Chondrocyte (in vitro differentiated cells): Measurements from ENCODE around the gene PSMD14. TPM values are rescaled to one million over a fixed set of nuclear protein-coding genes. Genes with fewer than 3 reads are reported as not detected.

Experiments
- DNase-seq: peaks from one replicate; pipeline ENCODE4 v3.0.0; 2021; ENCODE audit warnings: mixed read lengths, low spot score
- H3K27ac Mint-ChIP-seq: one replicate; pipeline ENCODE4 v1.8.0; 2021; ENCODE audit warnings: mild to moderate bottlenecking, moderate library complexity, mixed read lengths; ENCODE audit not compliant: unreplicated experiment
- H3K27me3 Mint-ChIP-seq: 2 replicates; pipeline ENCODE4 v1.8.0; 2021; ENCODE audit warnings: low read depth, mixed read lengths
- H3K36me3 Mint-ChIP-seq: 2 replicates; pipeline ENCODE4 v1.8.0; 2021; ENCODE audit warnings: low read depth, mixed read lengths
- H3K4me1 Mint-ChIP-seq: 2 replicates; pipeline ENCODE4 v1.8.0; 2021; ENCODE audit warnings: low read depth, mild to moderate bottlenecking, mixed read lengths
- H3K4me3 Mint-ChIP-seq: one replicate; pipeline ENCODE4 v1.8.0; 2021; ENCODE audit warnings: mild to moderate bottlenecking, moderate library complexity, mixed read lengths; ENCODE audit not compliant: unreplicated experiment
- H3K9me3 Mint-ChIP-seq: 2 replicates; pipeline ENCODE4 v1.8.0; 2021; ENCODE audit warnings: low read depth, mixed read lengths
- CTCF ChIP-seq: fragments of 200-600 bp; sonication (generic); IDR thresholded peaks from 2 replicates; pipeline ENCODE4 v1.5.0; 2021; ENCODE audit warnings: antibody characterized with exemption, mild to moderate bottlenecking, moderate library complexity
- total RNA-seq: library from RNA; stranded (reverse); gene quantifications from 3 replicates; pipeline ENCODE4 v1.2.1, GENCODE V29; 2021

PSMD14 gene
- total RNA-seq, 1 donor from 2014 or later: 48.5 TPM

- Mint-ChIP-seq H3K27me3 (peaks cover under 1% of the 10 kb centered on the region), H3K36me3 (peaks cover under 1% of the 10 kb centered on the region), H3K27ac (peak overlapping the region; percentile 99), H3K9me3 (peaks cover 16% of the 10 kb centered on the region), H3K4me1 (peaks cover 32% of the 10 kb centered on the region), H3K4me3 (peak overlapping the region; percentile 91)
- no peak for DNase-seq
- TF ChIP-seq CTCF: no peak
Measured at GRCh38 chr2:161307676-161308075, 549 bp upstream of the PSMD14 start.

- DNase-seq: no peak
- Mint-ChIP-seq H3K4me1 (peaks cover 47% of the 10 kb centered on the region), H3K27ac (no peak overlapping the region), H3K4me3 (no peak overlapping the region), H3K36me3 (peaks cover 3% of the 10 kb centered on the region), H3K9me3 (no peaks in the 10 kb centered on the region), H3K27me3 (no peaks in the 10 kb centered on the region)
- no peak for TF ChIP-seq CTCF
Measured at GRCh38 chr2:161312996-161313395, 4.8 kb downstream of the PSMD14 start.

- no peak overlapping the region for H3K4me3 Mint-ChIP-seq
- no peaks in the 10 kb centered on the region for H3K27me3 Mint-ChIP-seq
- H3K9me3 Mint-ChIP-seq: no peaks in the 10 kb centered on the region
- peaks cover 3% of the 10 kb centered on the region for H3K36me3 Mint-ChIP-seq
- TF ChIP-seq CTCF: no peak
- peak overlapping the region; percentile 9 for H3K27ac Mint-ChIP-seq
- H3K4me1 Mint-ChIP-seq: peaks cover 33% of the 10 kb centered on the region
- no peak for DNase-seq
Measured at GRCh38 chr2:161315380-161315779, 7.2 kb downstream of the PSMD14 start.

GRCh38 chr2:161316701-161317100 is 8.5 kb downstream of the PSMD14 start:
- Mint-ChIP-seq H3K27me3 (no peaks in the 10 kb centered on the region), H3K4me3 (no peak overlapping the region), H3K4me1 (peaks cover 28% of the 10 kb centered on the region), H3K27ac (no peak overlapping the region), H3K9me3 (no peaks in the 10 kb centered on the region), H3K36me3 (peaks cover 3% of the 10 kb centered on the region)
- DNase-seq: no peak
- TF ChIP-seq CTCF: no peak

- no peaks in the 10 kb centered on the region for H3K9me3 Mint-ChIP-seq
- H3K36me3 Mint-ChIP-seq: peaks cover 16% of the 10 kb centered on the region
- no peak for TF ChIP-seq CTCF
- H3K27me3 Mint-ChIP-seq: no peaks in the 10 kb centered on the region
- no peak for DNase-seq
- H3K4me3 Mint-ChIP-seq: no peak overlapping the region
- H3K4me1 Mint-ChIP-seq: peaks cover 2% of the 10 kb centered on the region
- H3K27ac Mint-ChIP-seq: no peak overlapping the region
Measured at GRCh38 chr2:161321944-161322648, 13.9 kb downstream of the PSMD14 start.
